Trophoblast cell (in vitro differentiated cells and primary cell): ENCODE data around the gene FSTL5.

ENCODE experiments used
- DNase-seq, 2 donors: peaks; one replicate each; pipeline ENCODE4 v3.0.0-alpha.2; 2016
- H2AFZ ChIP-seq: 2 replicates; pipeline ENCODE4 v1.6.1; 2013; ENCODE audit warnings: low read length, moderate library complexity, mild to moderate bottlenecking; ENCODE audit not compliant: insufficient read depth, poor library complexity
- H2AK5ac ChIP-seq: 2 replicates; pipeline ENCODE4 v1.6.1; 2013; ENCODE audit warnings: mild to moderate bottlenecking, low read length
- H2BK120ac ChIP-seq: 2 replicates; pipeline ENCODE4 v1.6.1; 2013; ENCODE audit warnings: low read length, mild to moderate bottlenecking, moderate library complexity; ENCODE audit not compliant: insufficient read depth, poor library complexity
- H2BK12ac ChIP-seq: 2 replicates; pipeline ENCODE4 v1.6.1; 2013; ENCODE audit warnings: mild to moderate bottlenecking, low read length, moderate library complexity
- H2BK5ac ChIP-seq: 2 replicates; pipeline ENCODE4 v1.6.1; 2013; ENCODE audit warnings: low read length, low read depth, moderate library complexity, mild to moderate bottlenecking; ENCODE audit not compliant: poor library complexity
- H3K14ac ChIP-seq: 2 replicates; pipeline ENCODE4 v1.6.1; 2013; ENCODE audit warnings: mild to moderate bottlenecking, low read length
- H3K18ac ChIP-seq: 2 replicates; pipeline ENCODE4 v1.6.1; 2013; ENCODE audit warnings: mild to moderate bottlenecking, low read length
- H3K23ac ChIP-seq: 2 replicates; pipeline ENCODE4 v1.6.1; 2013; ENCODE audit warnings: low read length
- H3K27ac ChIP-seq: 2 replicates; pipeline ENCODE4 v1.5.1; 2013; ENCODE audit warnings: low read depth, mild to moderate bottlenecking, inconsistent platforms, low read length, moderate library complexity
- H3K27me3 ChIP-seq: 2 replicates; pipeline ENCODE4 v1.6.1; 2013; ENCODE audit warnings: inconsistent platforms, mild to moderate bottlenecking, low read length, moderate library complexity; ENCODE audit not compliant: insufficient read depth
- H3K36me3 ChIP-seq, 2 experiments: 1 replicate in 1 of 2; 2 replicates in 1 of 2; pipeline ENCODE4 v1.6.1; 2013; ENCODE audit warnings: low read length in 2 of 2, mild to moderate bottlenecking in 2 of 2, moderate library complexity in 1 of 2; ENCODE audit not compliant: insufficient read depth in 2 of 2, control insufficient read depth in 1 of 2
- H3K4ac ChIP-seq: 2 replicates; pipeline ENCODE4 v1.6.1; 2013; ENCODE audit warnings: low read depth, mild to moderate bottlenecking, low read length, moderate library complexity
- H3K4me1 ChIP-seq, 2 experiments: 1 replicate in 1 of 2; 2 replicates in 1 of 2; pipeline ENCODE4 v1.6.1; 2013; ENCODE audit warnings: low read length in 2 of 2, mild to moderate bottlenecking in 2 of 2, moderate library complexity in 1 of 2; ENCODE audit not compliant: insufficient read depth in 2 of 2, control insufficient read depth in 1 of 2
- H3K4me2 ChIP-seq: 2 replicates; pipeline ENCODE4 v1.6.1; 2013; ENCODE audit warnings: inconsistent platforms, mild to moderate bottlenecking, low read length, moderate library complexity
- H3K4me3 ChIP-seq: 2 replicates; pipeline ENCODE4 v1.5.1; 2013; ENCODE audit warnings: mild to moderate bottlenecking, low read depth, low read length, inconsistent platforms
- H3K79me1 ChIP-seq: one replicate; pipeline ENCODE4 v1.6.1; 2013; ENCODE audit warnings: low read length
- H3K79me2 ChIP-seq: 2 replicates; pipeline ENCODE4 v1.6.1; 2013; ENCODE audit warnings: low read length, mild to moderate bottlenecking; ENCODE audit not compliant: control insufficient read depth, insufficient read depth, poor library complexity
- H3K9ac ChIP-seq: 2 replicates; pipeline ENCODE4 v1.6.1; 2013; ENCODE audit warnings: mild to moderate bottlenecking, low read length
- H3K9me3 ChIP-seq: 2 replicates; pipeline ENCODE4 v1.6.1; 2013; ENCODE audit warnings: low read depth, mild to moderate bottlenecking, control low read depth, inconsistent platforms, low read length; ENCODE audit not compliant: insufficient read depth
- H4K12ac ChIP-seq: 2 replicates; pipeline ENCODE4 v1.6.1; 2013; ENCODE audit warnings: low read depth, mild to moderate bottlenecking, low read length, moderate library complexity
- H4K8ac ChIP-seq: 2 replicates; pipeline ENCODE4 v1.6.1; 2013; ENCODE audit warnings: low read depth, mild to moderate bottlenecking, low read length, moderate library complexity
- H4K91ac ChIP-seq: one replicate; pipeline ENCODE4 v1.6.1; 2013; ENCODE audit warnings: low read depth, mild to moderate bottlenecking, low read length, moderate library complexity
- WGBS: extraction: QIAGEN DNeasy Blood & Tissue Kit; methylation state at CpG from one replicate; pipeline ENCODE4 v1.1.7; 2013; ENCODE audit warnings: missing lambda C conversion rate; ENCODE audit not compliant: insufficient read length, insufficient coverage; ENCODE audit errors: extremely low coverage; 5-methylcytosine and 5-hydroxymethylcytosine counted together

The FSTL5 gene

GRCh38 chr4:161658676-161659075 lies 505.1 kb downstream of the FSTL5 start:
- WGBS, result no CpG with 5 or more reads among the region's 2 CpGs
- H3K79me1 ChIP-seq, result no peaks in the 10 kb centered on the region

GRCh38 chr4:161657616-161658015 lies 506.2 kb downstream of the FSTL5 start:
- Histone ChIP-seq H2AK5ac (no peak overlapping the region), H3K79me2 (no peaks in the 10 kb centered on the region), H2BK120ac (no peak overlapping the region), H3K27me3 (no peaks in the 10 kb centered on the region), H3K14ac (no peak overlapping the region), H2BK5ac (no peak overlapping the region), H3K23ac (no peak overlapping the region), H2BK12ac (no peak overlapping the region), H3K27ac (no peak overlapping the region), H3K4me2 (no peak overlapping the region), H2AFZ (no peak overlapping the region), H3K9me3 (no peaks in the 10 kb centered on the region), H3K36me3 (no peaks in the 10 kb centered on the region), H3K79me1 (no peaks in the 10 kb centered on the region), H3K4ac (no peak overlapping the region), H3K4me3 (no peak overlapping the region), H4K8ac (no peak overlapping the region), H3K18ac (no peak overlapping the region), H3K4me1 (no peaks in the 10 kb centered on the region), H3K9ac (no peak overlapping the region), H4K91ac (no peak overlapping the region), H4K12ac (no peak overlapping the region)
- no CpG with 5 or more reads among the region's 3 CpGs for WGBS
- DNase-seq, result no peak

More at GRCh38 chr4:161658676-161659075, 505.1 kb downstream of the FSTL5 start:
- Histone ChIP-seq H2BK120ac (no peak overlapping the region), H3K27ac (no peak overlapping the region), H3K23ac (no peak overlapping the region), H2AFZ (no peak overlapping the region), H2BK5ac (no peak overlapping the region), H3K9ac (no peak overlapping the region), H2BK12ac (no peak overlapping the region), H3K27me3 (no peaks in the 10 kb centered on the region), H3K4ac (no peak overlapping the region), H2AK5ac (no peak overlapping the region), H4K12ac (no peak overlapping the region), H3K9me3 (no peaks in the 10 kb centered on the region), H4K8ac (no peak overlapping the region), H4K91ac (no peak overlapping the region), H3K4me1 (no peaks in the 10 kb centered on the region), H3K4me2 (no peak overlapping the region), H3K18ac (no peak overlapping the region), H3K36me3 (no peaks in the 10 kb centered on the region), H3K14ac (no peak overlapping the region), H3K79me2 (no peaks in the 10 kb centered on the region), H3K4me3 (no peak overlapping the region)
- DNase-seq, result no peak

- no peak overlapping the region for H2BK12ac ChIP-seq
- H3K4me2 ChIP-seq, result no peak overlapping the region
- no peak overlapping the region for H3K27ac ChIP-seq
- H3K79me2 ChIP-seq, result no peaks in the 10 kb centered on the region
- no peak overlapping the region for H3K23ac ChIP-seq
- H3K27me3 ChIP-seq, result no peaks in the 10 kb centered on the region
- H3K9ac ChIP-seq, result no peak overlapping the region
- no CpG with 5 or more reads among the region's 3 CpGs for WGBS
- no peak overlapping the region for H2BK5ac ChIP-seq
- no peak overlapping the region for H3K4ac ChIP-seq
- H4K8ac ChIP-seq, result no peak overlapping the region
- no peaks in the 10 kb centered on the region for H3K9me3 ChIP-seq
- no peak overlapping the region for H4K91ac ChIP-seq
- no peak overlapping the region for H2BK120ac ChIP-seq
- H3K36me3 ChIP-seq, result no peaks in the 10 kb centered on the region
- H3K18ac ChIP-seq, result no peak overlapping the region
- H3K79me1 ChIP-seq, result no peaks in the 10 kb centered on the region
- no peak overlapping the region for H2AFZ ChIP-seq
- no peak overlapping the region for H3K4me3 ChIP-seq
- H2AK5ac ChIP-seq, result no peak overlapping the region
- no peak overlapping the region for H4K12ac ChIP-seq
- no peak for DNase-seq
- H3K14ac ChIP-seq, result no peak overlapping the region
- H3K4me1 ChIP-seq, result no peaks in the 10 kb centered on the region
Measured at GRCh38 chr4:161656594-161656993, 507.2 kb downstream of the FSTL5 start.

- Histone ChIP-seq H3K4ac (no peak overlapping the region), H3K9ac (no peak overlapping the region), H3K27ac (no peak overlapping the region), H2BK120ac (no peak overlapping the region), H4K8ac (no peak overlapping the region), H3K27me3 (no peaks in the 10 kb centered on the region), H2BK12ac (no peak overlapping the region), H3K79me2 (no peaks in the 10 kb centered on the region), H3K36me3 (no peaks in the 10 kb centered on the region), H2BK5ac (no peak overlapping the region), H3K4me3 (no peak overlapping the region), H3K4me1 (no peaks in the 10 kb centered on the region), H3K9me3 (no peaks in the 10 kb centered on the region), H2AK5ac (no peak overlapping the region), H3K23ac (no peak overlapping the region), H3K14ac (no peak overlapping the region), H3K4me2 (no peak overlapping the region), H3K18ac (no peak overlapping the region), H4K12ac (no peak overlapping the region), H4K91ac (no peak overlapping the region), H3K79me1 (no peaks in the 10 kb centered on the region), H2AFZ (no peak overlapping the region)
- no CpG with 5 or more reads among the region's 2 CpGs for WGBS
- DNase-seq, result no peak
Measured at GRCh38 chr4:161655148-161655547, 508.7 kb downstream of the FSTL5 start.
